CD14-positive monocyte (primary cell): ENCODE measurements around the gene TRABD2B. TPM values are rescaled to one million over a fixed set of nuclear protein-coding genes. Genes with fewer than 3 reads are reported as not detected.

Source experiments
- DNase-seq, 3 donors: peaks; one replicate each; pipeline ENCODE4 v3.0.0-alpha.2; 2011 to 2022
- H2AFZ ChIP-seq: 2 replicates; pipeline ENCODE4 v1.6.0; 2012; ENCODE audit warnings: mild to moderate bottlenecking, low read depth, low read length, inconsistent platforms; ENCODE audit not compliant: insufficient read depth, poor library complexity, severe bottlenecking
- H3K27ac ChIP-seq, 2 donors: 1 replicate in 1 of 2; 2 replicates in 1 of 2; pipeline ENCODE4 v1.5.1; 2012 to 2013; ENCODE audit warnings: low read length in 2 of 2, control low read depth in 1 of 2, inconsistent platforms in 1 of 2, low read depth in 1 of 2, mild to moderate bottlenecking in 1 of 2
- H3K27me3 ChIP-seq, 2 donors: one replicate each; pipeline versions ENCODE4 v1.6.0 to v1.6.1; 2011 to 2013; ENCODE audit warnings: low read length in 2 of 2; ENCODE audit not compliant: control insufficient read depth in 2 of 2, insufficient read depth in 2 of 2
- H3K36me3 ChIP-seq, 2 donors: replicated peaks in 1 of 2; 1 replicate in 1 of 2; 2 replicates in 1 of 2; pipeline versions ENCODE4 v1.5.1 to v1.6.1; 2012 to 2013; ENCODE audit warnings: low read length in 2 of 2, control low read depth in 1 of 2, inconsistent platforms in 1 of 2, mild to moderate bottlenecking in 1 of 2; ENCODE audit not compliant: insufficient read depth in 2 of 2, control insufficient read depth in 1 of 2
- H3K4me1 ChIP-seq, 2 donors: 1 replicate in 1 of 2; 2 replicates in 1 of 2; pipeline versions ENCODE4 v1.5.1 to v1.6.1; 2012 to 2013; ENCODE audit warnings: low read length in 2 of 2, control low read depth in 1 of 2, inconsistent platforms in 1 of 2, mild to moderate bottlenecking in 1 of 2, moderate library complexity in 1 of 2; ENCODE audit not compliant: insufficient read depth in 2 of 2, control insufficient read depth in 1 of 2
- H3K4me2 ChIP-seq: replicated peaks from 2 replicates; pipeline ENCODE3; 2012; ENCODE audit warnings: low read length, moderate library complexity, mild to moderate bottlenecking; ENCODE audit not compliant: poor library complexity, severe bottlenecking; ENCODE audit errors: extremely low read depth
- H3K4me3 ChIP-seq, 3 experiments: fragments of 200-600 bp in 1 of 3; sonication (generic) in 1 of 3; replicated peaks in 1 of 3; 1 replicate in 2 of 3; 2 replicates in 1 of 3; pipeline ENCODE4 v1.5.1; 2011 to 2013; ENCODE audit warnings: low read length in 3 of 3, mild to moderate bottlenecking in 3 of 3, control low read depth in 2 of 3, low read depth in 2 of 3, inconsistent platforms in 1 of 3, moderate library complexity in 1 of 3
- H3K79me2 ChIP-seq: 2 replicates; pipeline ENCODE4 v1.6.0; 2012; ENCODE audit warnings: mild to moderate bottlenecking, control low read depth, inconsistent platforms, low read length, moderate library complexity; ENCODE audit not compliant: insufficient read depth
- H3K9ac ChIP-seq: 2 replicates; pipeline ENCODE4 v1.6.0; 2017; ENCODE audit warnings: low read length, mild to moderate bottlenecking; ENCODE audit not compliant: insufficient read depth, poor library complexity, severe bottlenecking
- H3K9me3 ChIP-seq, 2 donors: replicated peaks in 1 of 2; 1 replicate in 1 of 2; 2 replicates in 1 of 2; pipeline versions ENCODE4 v1.5.1 to v1.6.1; 2012 to 2013; ENCODE audit warnings: low read length in 2 of 2, control low read depth in 1 of 2; ENCODE audit not compliant: control insufficient read depth in 1 of 2, insufficient read depth in 1 of 2
- H4K20me1 ChIP-seq: 2 replicates; pipeline ENCODE4 v1.6.0; 2012; ENCODE audit warnings: mild to moderate bottlenecking, low read length, control low read depth, moderate library complexity; ENCODE audit not compliant: insufficient read depth
- H3K27ac Mint-ChIP-seq, 7 donors: one replicate each; pipeline ENCODE4 v1.8.0; 2020; ENCODE audit warnings: mild to moderate bottlenecking in 7 of 7, mixed read lengths in 7 of 7, moderate library complexity in 6 of 7, inconsistent platforms in 2 of 7
- H3K27me3 Mint-ChIP-seq, 3 donors: one replicate each; pipeline ENCODE4 v1.8.0; 2021 to 2022; ENCODE audit warnings: low read depth in 3 of 3, mild to moderate bottlenecking in 3 of 3, mixed read lengths in 3 of 3, moderate library complexity in 3 of 3, inconsistent platforms in 1 of 3
- H3K36me3 Mint-ChIP-seq, 2 donors: one replicate each; pipeline ENCODE4 v1.8.0; 2020; ENCODE audit warnings: mixed read lengths in 2 of 2, inconsistent platforms in 1 of 2, mild to moderate bottlenecking in 1 of 2
- H3K4me1 Mint-ChIP-seq: one replicate; pipeline ENCODE4 v1.8.0; 2020; ENCODE audit warnings: mild to moderate bottlenecking, mixed read lengths
- H3K4me3 Mint-ChIP-seq, 2 donors: one replicate each; pipeline ENCODE4 v1.8.0; 2020; ENCODE audit warnings: mild to moderate bottlenecking in 2 of 2, mixed read lengths in 2 of 2, moderate library complexity in 1 of 2
- H3K9me3 Mint-ChIP-seq, 7 donors: one replicate each; pipeline ENCODE4 v1.8.0; 2020 to 2022; ENCODE audit warnings: mixed read lengths in 7 of 7, mild to moderate bottlenecking in 6 of 7, moderate library complexity in 6 of 7, inconsistent platforms in 2 of 7
- CTCF ChIP-seq: fragments of 200-600 bp; IDR thresholded peaks from one replicate; pipeline ENCODE4 v1.8.0; 2022; ENCODE audit warnings: antibody characterized with exemption, mild to moderate bottlenecking
- WGBS: methylation state at CpG from one replicate; pipeline ENCODE4 v1.1.5; 2013; ENCODE audit warnings: missing lambda C conversion rate; ENCODE audit not compliant: insufficient coverage; 5-methylcytosine and 5-hydroxymethylcytosine counted together
- intact Hi-C, 2 donors: fragments of 100-400 bp; cut with micrococcal nuclease; formaldehyde crosslinking; loops; one replicate each; pipeline versions ENCODE4 v1.15.0 to v1.15.1; 2023
- polyA plus RNA-seq, 3 donors: library from polyadenylated mRNA; depleted of rRNA in 1 of 3; unstranded in 2 of 3; stranded (reverse) in 1 of 3; fragments of 300-500 nt in 2 of 3; fragments of >200 nt in 1 of 3; fragmentation: Illumina TruSeq in 2 of 3; gene quantifications; 1 replicate in 2 of 3; 2 replicates in 1 of 3; pipeline ENCODE4 v1.2.3, GENCODE V29; 2012 to 2021

Gene TRABD2B
- polyA plus RNA-seq, 3 donors: not detected

DNA sequence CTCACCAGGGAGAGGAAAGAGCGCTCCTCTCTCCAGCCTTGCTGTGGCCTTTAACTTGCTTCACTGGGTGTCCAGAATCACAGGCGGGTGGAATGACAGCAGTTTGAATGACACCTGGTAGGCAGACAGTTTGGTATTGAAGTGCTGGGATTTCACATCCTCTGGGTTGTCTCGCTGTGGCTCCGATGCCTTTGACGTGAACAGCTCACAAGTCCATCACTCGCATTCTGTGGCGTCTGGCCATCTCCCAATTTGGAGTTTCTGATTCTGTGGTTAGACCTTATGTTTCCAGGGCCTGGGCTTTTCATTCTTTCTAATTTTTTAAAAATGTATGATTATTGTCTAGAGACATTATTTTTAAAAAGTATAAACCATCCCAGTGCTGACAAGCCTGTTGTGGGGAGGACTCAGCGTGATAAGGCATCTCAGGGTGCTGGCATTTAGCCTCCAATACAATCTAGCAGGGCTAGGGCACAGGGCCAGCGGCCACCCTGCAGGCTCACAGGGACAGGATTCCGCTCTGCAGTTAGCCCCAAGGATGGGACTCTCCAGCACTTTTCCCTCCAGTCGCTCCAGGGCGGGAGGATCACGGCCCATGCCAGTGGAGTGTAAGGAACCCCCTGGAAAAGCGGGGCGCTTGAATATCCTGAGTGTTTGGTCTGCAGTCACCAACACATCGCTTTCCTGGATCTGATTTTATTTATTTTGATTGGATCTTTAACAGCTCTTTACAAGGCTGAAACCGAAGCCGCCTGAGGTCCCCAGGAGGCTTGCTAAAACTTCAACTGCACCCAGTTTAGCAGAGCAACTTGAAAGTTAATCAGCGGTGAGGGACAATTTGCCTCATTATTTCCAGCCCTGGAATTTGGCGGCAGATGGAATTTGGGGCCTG lies 178.3 kb downstream of the TRABD2B start:
- no peaks in the 10 kb centered on the region for H3K27me3 ChIP-seq
- no peak overlapping the region for H3K27ac Mint-ChIP-seq
- WGBS: 94% methylated on average over 14 of the region's 20 CpGs
- H2AFZ ChIP-seq: no peak overlapping the region
- no peaks in the 10 kb centered on the region for H3K9me3 ChIP-seq
- H3K4me3 ChIP-seq: no peak overlapping the region
- intact Hi-C loops: no loop called here
- no peaks in the 10 kb centered on the region for H3K79me2 ChIP-seq
- H3K4me3 Mint-ChIP-seq: no peak overlapping the region
- H3K4me2 ChIP-seq: no peak overlapping the region
- H3K36me3 Mint-ChIP-seq: no peaks in the 10 kb centered on the region
- H3K9me3 Mint-ChIP-seq: no peaks in the 10 kb centered on the region
- no peaks in the 10 kb centered on the region for H3K4me1 ChIP-seq
- no peaks in the 10 kb centered on the region for H4K20me1 ChIP-seq
- H3K4me1 Mint-ChIP-seq: peaks cover 2% of the 10 kb centered on the region
- peaks cover 3 to 5% (median 3%) of the 10 kb centered on the region in 3 donors for H3K27me3 Mint-ChIP-seq
- no peak for TF ChIP-seq CTCF
- no peak for DNase-seq
- no peaks in the 10 kb centered on the region for H3K36me3 ChIP-seq
- H3K9ac ChIP-seq: no peak overlapping the region
- H3K27ac ChIP-seq: no peak overlapping the region

- H3K27me3 Mint-ChIP-seq: peaks cover 2 to 5% (median 4%) of the 10 kb centered on the region in 3 donors
- intact Hi-C loops: no loop called here
- no peak overlapping the region for H3K27ac Mint-ChIP-seq
- TF ChIP-seq CTCF: no peak
- H3K36me3 Mint-ChIP-seq: no peaks in the 10 kb centered on the region
- H3K27ac ChIP-seq: no peak overlapping the region
- H3K27me3 ChIP-seq: no peaks in the 10 kb centered on the region
- no peak overlapping the region for H2AFZ ChIP-seq
- no peak overlapping the region for H3K4me3 ChIP-seq
- 98% methylated on average over 12 of the region's 15 CpGs for WGBS
- H3K9me3 Mint-ChIP-seq: no peaks in the 10 kb centered on the region
- H3K79me2 ChIP-seq: no peaks in the 10 kb centered on the region
- no peak overlapping the region for H3K4me3 Mint-ChIP-seq
- H3K4me1 ChIP-seq: no peaks in the 10 kb centered on the region
- no peaks in the 10 kb centered on the region for H3K9me3 ChIP-seq
- H3K4me1 Mint-ChIP-seq: peaks cover 2% of the 10 kb centered on the region
- no peak overlapping the region for H3K9ac ChIP-seq
- H3K36me3 ChIP-seq: no peaks in the 10 kb centered on the region
- no peak for DNase-seq
- H4K20me1 ChIP-seq: no peaks in the 10 kb centered on the region
- H3K4me2 ChIP-seq: no peak overlapping the region
These were observed 179.3 kb downstream of the TRABD2B start for GRCh38 chr1:47817861-47818260.
